H1 (cell line): Measurements from ENCODE around the gene CYYR1. TPM values are rescaled to one million over a fixed set of nuclear protein-coding genes. Genes with fewer than 3 reads are reported as not detected.

Experiments
- CHD2 ChIP-seq: IDR thresholded peaks from 2 replicates; pipeline ENCODE4 v1.6.1; 2012; ENCODE audit warnings: low read length, improper control_type of control experiment
- polyA plus RNA-seq, 7 experiments: library from polyadenylated mRNA; depleted of rRNA in 3 of 7; stranded (reverse) in 5 of 7; unstranded in 2 of 7; fragments of >200 nt in 5 of 7; fragments of 200-250 nt in 2 of 7; gene quantifications; 1 replicate in 5 of 7; 2 replicates in 1 of 7; 4 replicates in 1 of 7; pipeline versions ENCODE4 v1.2.1 to v1.2.3, GENCODE V29; 2011 to 2013; ENCODE audit warnings: missing spikeins in 2 of 7, mixed read lengths in 2 of 7
- total RNA-seq: library from RNA; stranded (reverse); fragmentation: NEBNext Ultra II Directional; extraction: Animal tissue kit (Norgen Biotek cat#: 25700); gene quantifications from 2 replicates; pipeline ENCODE4 v1.2.1, GENCODE V29; 2021

Gene CYYR1
- total and polyA plus RNA-seq, 2 of the 8 experiments (the other 6 are each of a cell fraction or from before 2014, with no cell fraction given) = 12.2 to 37.9 TPM

DNA sequence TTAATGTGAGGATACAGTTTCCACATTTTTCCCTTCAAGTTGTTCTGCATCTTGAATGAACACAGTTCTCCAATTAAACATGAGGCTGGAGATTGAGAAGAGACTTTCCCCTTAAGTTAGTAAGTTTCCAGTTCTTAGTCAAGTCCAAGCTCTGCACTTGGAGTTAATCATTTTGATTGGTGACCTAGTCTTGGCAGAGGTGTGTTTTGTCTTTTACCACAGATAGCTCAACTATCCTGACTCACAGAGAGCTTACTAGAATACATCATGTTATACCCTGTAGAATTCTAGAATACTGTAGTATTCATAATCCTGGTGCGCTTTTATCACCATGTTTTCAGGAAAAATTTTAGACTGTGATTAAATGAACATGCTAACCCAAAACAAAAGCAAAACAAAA is 129.2 kb downstream of the CYYR1 start (continued):
- no peak for TF ChIP-seq CHD2
- TF ChIP-seq, all 59 proteins: peak for 0
